ENCODE measurements around the gene ATP13A1.

Gene ATP13A1

GRCh38 chr19:19656451-19657396, 6.8 kb downstream of the ATP13A1 start:
- Histone ChIP-seq H3K79me2 (ENCODE audit: low read length) (peaks cover 35% of the 10 kb centered on the region), H3K4me2 (ENCODE audit: low read length) (no peak overlapping the region), H3K27me3 (ENCODE audit: low read depth, low read length) (no peaks in the 10 kb centered on the region), H3K27ac (ENCODE audit: low read length) (no peak overlapping the region), H4K20me1 (ENCODE audit: insufficient read depth, low read length) (no peaks in the 10 kb centered on the region), H3K4me1 (ENCODE audit: low read length) (peaks cover 8% of the 10 kb centered on the region), H2AFZ (ENCODE audit: low read depth, low read length) (no peak overlapping the region), H3K9ac (ENCODE audit: low read length) (no peak overlapping the region), H3K9me3 (ENCODE audit: insufficient read depth, low read length) (no peaks in the 10 kb centered on the region), H3K4me3 (ENCODE audit: low read length) (no peak overlapping the region), H3K36me3 (replicated peaks; ENCODE audit: low read depth, low read length) (peaks cover 84% of the 10 kb centered on the region)
- TF ChIP-seq EZH2phosphoT487 (IDR thresholded peaks at IDR 0.05; ENCODE audit: low read depth) (no peak), CTCF (IDR thresholded peaks at IDR 0.05; ENCODE audit: low read depth, low read length) (no peak)

GRCh38 chr19:19655641-19656343, 7.7 kb downstream of the ATP13A1 start:
- Histone ChIP-seq H4K20me1 (ENCODE audit: insufficient read depth, low read length) (no peaks in the 10 kb centered on the region), H3K9me3 (ENCODE audit: insufficient read depth, low read length) (no peaks in the 10 kb centered on the region), H3K9ac (ENCODE audit: low read length) (no peak overlapping the region), H2AFZ (ENCODE audit: low read depth, low read length) (no peak overlapping the region), H3K4me3 (ENCODE audit: low read length) (no peak overlapping the region), H3K4me2 (ENCODE audit: low read length) (no peak overlapping the region), H3K36me3 (replicated peaks; ENCODE audit: low read depth, low read length) (peaks cover 87% of the 10 kb centered on the region), H3K27ac (ENCODE audit: low read length) (no peak overlapping the region), H3K79me2 (ENCODE audit: low read length) (peaks cover 26% of the 10 kb centered on the region), H3K27me3 (ENCODE audit: low read depth, low read length) (no peaks in the 10 kb centered on the region), H3K4me1 (ENCODE audit: low read length) (no peaks in the 10 kb centered on the region)
- TF ChIP-seq CTCF (IDR thresholded peaks at IDR 0.05; ENCODE audit: low read depth, low read length) (no peak), EZH2phosphoT487 (IDR thresholded peaks at IDR 0.05; ENCODE audit: low read depth) (no peak)

- H3K4me2 ChIP-seq (ENCODE audit: low read length), result no peak overlapping the region
- H3K79me2 ChIP-seq (ENCODE audit: low read length), result peaks cover 19% of the 10 kb centered on the region
- no peaks in the 10 kb centered on the region for H3K27me3 ChIP-seq (ENCODE audit: low read depth, low read length)
- H3K36me3 ChIP-seq (replicated peaks; ENCODE audit: low read depth, low read length), result peaks cover 94% of the 10 kb centered on the region
- no peak overlapping the region for H3K27ac ChIP-seq (ENCODE audit: low read length)
- no peak overlapping the region for H3K9ac ChIP-seq (ENCODE audit: low read length)
- no peak overlapping the region for H3K4me3 ChIP-seq (ENCODE audit: low read length)
- H2AFZ ChIP-seq (ENCODE audit: low read depth, low read length), result no peak overlapping the region
- no peaks in the 10 kb centered on the region for H3K9me3 ChIP-seq (ENCODE audit: insufficient read depth, low read length)
- no peaks in the 10 kb centered on the region for H3K4me1 ChIP-seq (ENCODE audit: low read length)
- no peaks in the 10 kb centered on the region for H4K20me1 ChIP-seq (ENCODE audit: insufficient read depth, low read length)
- TF ChIP-seq EZH2phosphoT487 (IDR thresholded peaks at IDR 0.05; ENCODE audit: low read depth), result no peak
- no peak for TF ChIP-seq CTCF (IDR thresholded peaks at IDR 0.05; ENCODE audit: low read depth, low read length)
These were observed 8.4 kb downstream of the ATP13A1 start for GRCh38 chr19:19655051-19655594.

- H3K79me2 ChIP-seq (ENCODE audit: low read length), result peaks cover 12% of the 10 kb centered on the region
- H3K4me2 ChIP-seq (ENCODE audit: low read length), result no peak overlapping the region
- no peaks in the 10 kb centered on the region for H3K4me1 ChIP-seq (ENCODE audit: low read length)
- H3K9me3 ChIP-seq (ENCODE audit: insufficient read depth, low read length), result no peaks in the 10 kb centered on the region
- no peak overlapping the region for H3K27ac ChIP-seq (ENCODE audit: low read length)
- no peaks in the 10 kb centered on the region for H3K27me3 ChIP-seq (ENCODE audit: low read depth, low read length)
- no peak overlapping the region for H3K9ac ChIP-seq (ENCODE audit: low read length)
- TF ChIP-seq CTCF (IDR thresholded peaks at IDR 0.05; ENCODE audit: low read depth, low read length) (no peak), EZH2phosphoT487 (IDR thresholded peaks at IDR 0.05; ENCODE audit: low read depth) (no peak)
- peaks cover 93% of the 10 kb centered on the region for H3K36me3 ChIP-seq (replicated peaks; ENCODE audit: low read depth, low read length)
- H3K4me3 ChIP-seq (ENCODE audit: low read length), result no peak overlapping the region
- no peaks in the 10 kb centered on the region for H4K20me1 ChIP-seq (ENCODE audit: insufficient read depth, low read length)
- H2AFZ ChIP-seq (ENCODE audit: low read depth, low read length), result no peak overlapping the region
These were observed 9.0 kb downstream of the ATP13A1 start for GRCh38 chr19:19654441-19654840.
